HCT116 (cell line): ENCODE measurements around the gene TPSD1. TPM values are rescaled to one million over a fixed set of nuclear protein-coding genes. Genes with fewer than 3 reads are reported as not detected.

Source experiments
- ATAC-seq: fragments of 200-7000 bp; cut with Tn5 transposase; 2 replicates; pipeline ENCODE4 v1.9.1; 2020; ENCODE audit warnings: mild to moderate bottlenecking, moderate library complexity
- BruUV-seq: library from RNA; stranded (reverse); fragments of 400-500 nt; replicated peaks from 2 replicates; lab custom pipeline; 2021; lab: Mats Ljungman, UMichigan
- CTCF ChIA-PET: fragments of 300-600 bp; sonication (Branson Sonifier 250); formaldehyde crosslinking; loops from one replicate; lab custom pipeline; 2021; ENCODE audit warnings: antibody characterized with exemption; lab: Charles Lee
- POLR2A ChIA-PET: fragments of 300-600, 350-600 bp; sonication (Branson Sonifier 250); formaldehyde crosslinking; loops from one replicate; lab custom pipeline; 2021; ENCODE audit warnings: antibody characterized with exemption; lab: Charles Lee
- RAD21 ChIA-PET, 2 experiments: fragments of 300-600 bp; sonication (Branson Sonifier 250); formaldehyde crosslinking; loops; one replicate each; lab custom pipeline; 2023; ENCODE audit warnings: low total read pairs in 2 of 2; ENCODE audit not compliant: uncharacterized antibody in 2 of 2, unreplicated experiment in 2 of 2, low non-redundant PET in 1 of 2; lab: Charles Lee
- DNase-seq: peaks from one replicate; pipeline ENCODE4 v3.0.0-alpha.2; 2010; ENCODE audit warnings: low read depth, low spot score
- H2AFZ ChIP-seq: fragments of 200-600 bp; shearing (Covaris generic), sonication (generic); 2 replicates; pipeline ENCODE4 v1.6.1; 2017; ENCODE audit warnings: low read depth, mixed run types, mixed read lengths, antibody characterized with exemption, low read length; ENCODE audit not compliant: poor library complexity, severe bottlenecking
- H3K27ac ChIP-seq: 2 replicates; pipeline ENCODE4 v1.5.1; 2012; ENCODE audit warnings: low read depth, low read length
- H3K27me3 ChIP-seq: fragments of 200-600 bp; sonication (generic); 2 replicates; pipeline ENCODE4 v1.6.1; 2016; ENCODE audit warnings: mixed run types, low read length, mixed read lengths; ENCODE audit not compliant: insufficient read depth
- H3K36me3 ChIP-seq, 2 experiments: fragments of 200-500 bp in 1 of 2; fragments of 200-600 bp in 1 of 2; sonication (Bioruptor generic) in 1 of 2; sonication (generic) in 1 of 2; 2 replicates each; pipeline versions ENCODE4 v1.5.1 to v1.6.1; 2014 to 2016; ENCODE audit warnings: low read length in 2 of 2, inconsistent platforms in 1 of 2, mixed read lengths in 1 of 2, mixed run types in 1 of 2; ENCODE audit not compliant: insufficient read depth in 2 of 2, control insufficient read depth in 1 of 2
- H3K4me1 ChIP-seq, 2 experiments: fragments of 200-600 bp in 1 of 2; sonication (generic) in 1 of 2; 2 replicates each; pipeline versions ENCODE4 v1.5.1 to v1.6.1; 2012 to 2017; ENCODE audit warnings: low read length in 2 of 2, inconsistent platforms in 1 of 2, mild to moderate bottlenecking in 1 of 2, mixed read lengths in 1 of 2, mixed run types in 1 of 2, moderate library complexity in 1 of 2; ENCODE audit not compliant: insufficient read depth in 2 of 2, control insufficient read depth in 1 of 2
- H3K4me2 ChIP-seq: fragments of 200-600 bp; sonication (generic); 2 replicates; pipeline ENCODE4 v1.6.1; 2017; ENCODE audit warnings: mixed run types, low read length, mixed read lengths
- H3K4me3 ChIP-seq, 2 experiments: fragments of 200-600 bp in 1 of 2; sonication (generic) in 1 of 2; replicated peaks in 1 of 2; 2 replicates each; pipeline ENCODE4 v1.5.1; 2011 to 2016; ENCODE audit warnings: low read length in 2 of 2, control low read depth in 1 of 2, low read depth in 1 of 2, mild to moderate bottlenecking in 1 of 2, mixed read lengths in 1 of 2, mixed run types in 1 of 2
- H3K79me2 ChIP-seq: fragments of 200-600 bp; sonication (generic); 2 replicates; pipeline ENCODE4 v1.6.1; 2017; ENCODE audit warnings: mild to moderate bottlenecking, mixed run types, low read length, moderate library complexity, mixed read lengths; ENCODE audit not compliant: insufficient read depth
- H3K9ac ChIP-seq: fragments of 200-600 bp; sonication (generic); 2 replicates; pipeline ENCODE4 v1.6.1; 2016; ENCODE audit warnings: low read length, mixed read lengths
- H3K9me2 ChIP-seq: fragments of 200-600 bp; sonication (generic), shearing (Covaris generic); 2 replicates; pipeline ENCODE4 v1.6.1; 2017; ENCODE audit warnings: mixed run types, mild to moderate bottlenecking, moderate library complexity; ENCODE audit not compliant: insufficient read depth
- H3K9me3 ChIP-seq, 2 experiments: fragments of 200-500 bp in 1 of 2; fragments of 200-600 bp in 1 of 2; sonication (Bioruptor generic) in 1 of 2; sonication (generic) in 1 of 2; 2 replicates each; pipeline ENCODE4 v1.6.1; 2014 to 2017; ENCODE audit warnings: low read length in 2 of 2, mixed read lengths in 2 of 2, inconsistent platforms in 1 of 2, low read depth in 1 of 2, mild to moderate bottlenecking in 1 of 2, mixed run types in 1 of 2, moderate library complexity in 1 of 2; ENCODE audit not compliant: control insufficient read depth in 1 of 2, insufficient read depth in 1 of 2
- H4K20me1 ChIP-seq: fragments of 200-600 bp; sonication (generic), shearing (Covaris generic); 2 replicates; pipeline ENCODE4 v1.6.1; 2017; ENCODE audit warnings: mixed run types, mild to moderate bottlenecking, moderate library complexity; ENCODE audit not compliant: insufficient read depth
- EZH2 ChIP-seq: fragments of 200-600 bp; sonication (generic); IDR thresholded peaks from 2 replicates; pipeline ENCODE4 v1.6.1; 2017; ENCODE audit warnings: antibody characterized with exemption, mixed run types
- JUND ChIP-seq: IDR thresholded peaks from 2 replicates; pipeline ENCODE4 v1.6.1; 2012
- POLR2A ChIP-seq: IDR thresholded peaks from 2 replicates; pipeline ENCODE4 v1.7.0; 2011; ENCODE audit warnings: borderline replicate concordance; ENCODE audit not compliant: insufficient read depth, insufficient read length; ENCODE audit errors: extremely low read depth
- POLR2AphosphoS5 ChIP-seq: IDR thresholded peaks from 2 replicates; pipeline ENCODE4 v1.6.1; 2011; ENCODE audit warnings: mild to moderate bottlenecking, low read depth, low read length, moderate library complexity
- RAD21 ChIP-seq: IDR thresholded peaks from 2 replicates; pipeline ENCODE4 v1.6.1; 2012; ENCODE audit warnings: low read depth, mild to moderate bottlenecking
- SP1 ChIP-seq: IDR thresholded peaks from 2 replicates; pipeline ENCODE4 v1.6.1; 2012; ENCODE audit warnings: low read depth
- SRF ChIP-seq: IDR thresholded peaks from 2 replicates; pipeline ENCODE4 v1.6.1; 2012; ENCODE audit warnings: low read depth
- YY1 ChIP-seq: IDR thresholded peaks from 2 replicates; pipeline ENCODE4 v1.6.1; 2011; ENCODE audit warnings: low read length, low read depth, moderate library complexity, mild to moderate bottlenecking; ENCODE audit not compliant: insufficient replicate concordance; ENCODE audit errors: extremely low read depth
- ZFX ChIP-seq: fragments of 450-650 bp; IDR thresholded peaks from 2 replicates; pipeline ENCODE4 v1.6.1; 2017
- intact Hi-C: fragments of 100-400 bp; cut with micrococcal nuclease; formaldehyde crosslinking; loops from 2 replicates; pipeline ENCODE4 v1.10.0; 2022
- total RNA-seq: library from RNA; stranded (reverse); gene quantifications from one replicate; pipeline ENCODE4 v1.2.1, GENCODE V29; 2021; ENCODE audit not compliant: unreplicated experiment
- TF ChIP-seq, protein P1 (sequence below), 3 experiments: fragments of 200-600 bp in 1 of 3; sonication (generic) in 1 of 3; IDR thresholded peaks in 2 of 3; conservative IDR thresholded peaks in 1 of 3; 2 replicates each; pipeline ENCODE4 v1.5.1; 2012 to 2017; ENCODE audit warnings: low read depth in 2 of 3, low read length in 2 of 3, antibody characterized with exemption in 1 of 3, borderline replicate concordance in 1 of 3, control low read depth in 1 of 3, mild to moderate bottlenecking in 1 of 3, mixed read lengths in 1 of 3, mixed run types in 1 of 3, moderate library complexity in 1 of 3; ENCODE audit not compliant: insufficient read depth in 1 of 3

The TPSD1 gene
- total RNA-seq, 1 experiment from 2014 or later: not detected

DNA sequence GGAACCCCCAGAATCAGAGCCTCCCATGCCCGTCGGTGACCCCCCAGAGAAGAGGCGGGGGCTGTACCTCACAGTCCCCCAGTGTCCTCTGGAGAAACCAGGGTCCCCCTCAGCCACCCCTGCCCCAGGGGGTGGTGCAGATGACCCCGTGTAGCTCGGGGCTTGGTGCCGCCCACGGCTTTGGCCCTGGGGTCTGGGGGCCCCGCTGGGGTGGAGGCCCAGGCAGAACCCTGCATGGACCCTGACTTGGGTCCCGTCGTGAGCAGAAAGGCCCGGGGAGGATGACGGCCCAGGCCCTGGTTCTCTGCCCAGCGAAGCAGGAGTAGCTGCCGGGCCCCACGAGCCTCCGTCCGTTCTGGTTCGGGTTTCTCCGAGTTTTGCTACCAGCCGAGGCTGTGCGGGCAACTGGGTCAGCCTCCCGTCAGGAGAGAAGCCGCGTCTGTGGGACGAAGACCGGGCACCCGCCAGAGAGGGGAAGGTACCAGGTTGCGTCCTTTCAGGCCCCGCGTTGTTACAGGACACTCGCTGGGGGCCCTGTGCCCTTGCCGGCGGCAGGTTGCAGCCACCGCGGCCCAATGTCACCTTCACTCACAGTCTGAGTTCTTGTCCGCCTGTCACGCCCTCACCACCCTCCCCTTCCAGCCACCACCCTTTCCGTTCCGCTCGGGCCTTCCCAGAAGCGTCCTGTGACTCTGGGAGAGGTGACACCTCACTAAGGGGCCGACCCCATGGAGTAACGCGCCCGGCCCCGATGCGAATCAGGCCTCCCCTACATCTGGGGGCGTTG is 34.8 kb upstream of the TPSD1 start:
- CTCF ChIA-PET: no interaction called here
- TF ChIP-seq POLR2AphosphoS5: no peak
- no peak for TF ChIP-seq POLR2A
- no peak for TF ChIP-seq EZH2
- TF ChIP-seq RAD21: no peak
- no peak for TF ChIP-seq YY1
- TF ChIP-seq SP1: no peak
- TF ChIP-seq, protein P1, sequence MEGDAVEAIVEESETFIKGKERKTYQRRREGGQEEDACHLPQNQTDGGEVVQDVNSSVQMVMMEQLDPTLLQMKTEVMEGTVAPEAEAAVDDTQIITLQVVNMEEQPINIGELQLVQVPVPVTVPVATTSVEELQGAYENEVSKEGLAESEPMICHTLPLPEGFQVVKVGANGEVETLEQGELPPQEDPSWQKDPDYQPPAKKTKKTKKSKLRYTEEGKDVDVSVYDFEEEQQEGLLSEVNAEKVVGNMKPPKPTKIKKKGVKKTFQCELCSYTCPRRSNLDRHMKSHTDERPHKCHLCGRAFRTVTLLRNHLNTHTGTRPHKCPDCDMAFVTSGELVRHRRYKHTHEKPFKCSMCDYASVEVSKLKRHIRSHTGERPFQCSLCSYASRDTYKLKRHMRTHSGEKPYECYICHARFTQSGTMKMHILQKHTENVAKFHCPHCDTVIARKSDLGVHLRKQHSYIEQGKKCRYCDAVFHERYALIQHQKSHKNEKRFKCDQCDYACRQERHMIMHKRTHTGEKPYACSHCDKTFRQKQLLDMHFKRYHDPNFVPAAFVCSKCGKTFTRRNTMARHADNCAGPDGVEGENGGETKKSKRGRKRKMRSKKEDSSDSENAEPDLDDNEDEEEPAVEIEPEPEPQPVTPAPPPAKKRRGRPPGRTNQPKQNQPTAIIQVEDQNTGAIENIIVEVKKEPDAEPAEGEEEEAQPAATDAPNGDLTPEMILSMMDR (IDR thresholded peaks at IDR 0.05 in 2 of 3, conservative IDR thresholded peaks at IDR 0.05 in 1 of 3; ENCODE audit: borderline replicate concordance in 1 of 3, insufficient read depth in 1 of 3, low read depth in 2 of 3, low read length in 2 of 3): no peak
- no peak for TF ChIP-seq ZFX
- TF ChIP-seq JUND: no peak
- TF ChIP-seq SRF: no peak
- RAD21 ChIA-PET: no interaction called here
- Histone ChIP-seq H3K79me2 (no peaks in the 10 kb centered on the region), H3K27me3 (no peaks in the 10 kb centered on the region), H3K27ac (no peak overlapping the region), H3K36me3 (no peaks in the 10 kb centered on the region; a peak in 1 of 4 replicates), H4K20me1 (no peaks in the 10 kb centered on the region), H3K9me3 (no peaks in the 10 kb centered on the region), H2AFZ (no peak overlapping the region), H3K9ac (no peak overlapping the region), H3K4me2 (no peak overlapping the region), H3K4me1 (no peaks in the 10 kb centered on the region), H3K9me2 (no peaks in the 10 kb centered on the region), H3K4me3 (no peak overlapping the region)
- DNase-seq (no peak), ATAC-seq (no peak)
- intact Hi-C loops: no loop called here
- POLR2A ChIA-PET: no interaction called here
- no TSS peak for BruUV-seq
